H9 (cell line): Measurements from ENCODE around the gene PC. TPM values are rescaled to one million over a fixed set of nuclear protein-coding genes. Genes with fewer than 3 reads are reported as not detected.

Source experiments
- DNase-seq: peaks from one replicate; pipeline ENCODE4 v3.0.0-alpha.2; 2017
- H2AFZ ChIP-seq: one replicate; pipeline ENCODE4 v1.6.1; 2013; ENCODE audit warnings: mild to moderate bottlenecking, low read length, control low read depth, moderate library complexity
- H2AK5ac ChIP-seq: 2 replicates; pipeline ENCODE4 v1.6.1; 2013; ENCODE audit warnings: low read length, control low read depth, mixed read lengths; ENCODE audit not compliant: insufficient read length
- H2BK120ac ChIP-seq: one replicate; pipeline ENCODE4 v1.6.1; 2013; ENCODE audit warnings: low read depth, mild to moderate bottlenecking, low read length, control low read depth, inconsistent platforms; ENCODE audit not compliant: poor library complexity, severe bottlenecking
- H2BK12ac ChIP-seq: 2 replicates; pipeline ENCODE4 v1.6.1; 2013; ENCODE audit warnings: low read length, control low read depth, mixed read lengths, low read depth; ENCODE audit not compliant: insufficient read length
- H2BK15ac ChIP-seq: 2 replicates; pipeline ENCODE4 v1.6.1; 2013; ENCODE audit warnings: low read depth, low read length, control low read depth
- H2BK20ac ChIP-seq: one replicate; pipeline ENCODE4 v1.6.1; 2013; ENCODE audit warnings: low read depth, mild to moderate bottlenecking, low read length, control low read depth, inconsistent platforms; ENCODE audit not compliant: poor library complexity, severe bottlenecking
- H2BK5ac ChIP-seq: 2 replicates; pipeline ENCODE4 v1.6.1; 2013; ENCODE audit warnings: low read length, control low read depth, mixed read lengths; ENCODE audit not compliant: insufficient read length
- H3K14ac ChIP-seq: 2 replicates; pipeline ENCODE4 v1.6.1; 2013; ENCODE audit warnings: low read length, control low read depth; ENCODE audit not compliant: insufficient read depth
- H3K18ac ChIP-seq: 2 replicates; pipeline ENCODE4 v1.6.1; 2013; ENCODE audit warnings: low read depth, mild to moderate bottlenecking, mixed read lengths, low read length, control low read depth; ENCODE audit not compliant: insufficient read length
- H3K23ac ChIP-seq: 2 replicates; pipeline ENCODE4 v1.6.1; 2013; ENCODE audit warnings: low read length, control low read depth, mixed read lengths, low read depth; ENCODE audit not compliant: insufficient read length
- H3K23me2 ChIP-seq: 2 replicates; pipeline ENCODE4 v1.6.1; 2013; ENCODE audit warnings: low read depth, mild to moderate bottlenecking, mixed read lengths, low read length, control low read depth; ENCODE audit not compliant: insufficient read length, poor library complexity, severe bottlenecking
- H3K27ac ChIP-seq: 2 replicates; pipeline ENCODE4 v1.5.1; 2013; ENCODE audit warnings: low read length, control low read depth, mixed read lengths, low read depth; ENCODE audit not compliant: insufficient read length
- H3K27me3 ChIP-seq: 2 replicates; pipeline ENCODE4 v1.6.1; 2013; ENCODE audit warnings: low read length, control low read depth, inconsistent platforms; ENCODE audit not compliant: insufficient read depth
- H3K4ac ChIP-seq: 2 replicates; pipeline ENCODE4 v1.6.1; 2013; ENCODE audit warnings: low read depth, mild to moderate bottlenecking, control low read depth, inconsistent platforms, low read length, moderate library complexity
- H3K4me1 ChIP-seq: 2 replicates; pipeline ENCODE4 v1.6.1; 2013; ENCODE audit warnings: low read length, control low read depth, inconsistent platforms; ENCODE audit not compliant: insufficient read depth
- H3K4me2 ChIP-seq: 2 replicates; pipeline ENCODE4 v1.6.1; 2013; ENCODE audit warnings: low read length, control low read depth, mixed read lengths; ENCODE audit not compliant: insufficient read length, insufficient read depth
- H3K56ac ChIP-seq: 2 replicates; pipeline ENCODE4 v1.6.1; 2013; ENCODE audit warnings: low read depth, mild to moderate bottlenecking, mixed read lengths, low read length, control low read depth; ENCODE audit not compliant: insufficient read length
- H3K79me1 ChIP-seq: 2 replicates; pipeline ENCODE4 v1.6.1; 2013; ENCODE audit warnings: low read depth, mild to moderate bottlenecking, moderate library complexity, low read length, control low read depth, inconsistent platforms; ENCODE audit not compliant: insufficient read depth, poor library complexity, severe bottlenecking
- H3K79me2 ChIP-seq: 2 replicates; pipeline ENCODE4 v1.6.1; 2013; ENCODE audit warnings: low read length, control low read depth, inconsistent platforms; ENCODE audit not compliant: insufficient read depth
- H3K9ac ChIP-seq: 2 replicates; pipeline ENCODE4 v1.6.1; 2013; ENCODE audit warnings: low read length, control low read depth, mixed read lengths; ENCODE audit not compliant: insufficient read length; ENCODE audit errors: extremely low read depth
- H3K9me3 ChIP-seq: one replicate; pipeline ENCODE4 v1.6.1; 2013; ENCODE audit warnings: low read depth, low read length, inconsistent platforms; ENCODE audit not compliant: control insufficient read depth
- H3T11ph ChIP-seq: one replicate; pipeline ENCODE4 v1.6.1; 2013; ENCODE audit warnings: mild to moderate bottlenecking, low read length, control low read depth, inconsistent platforms
- H4K20me1 ChIP-seq: one replicate; pipeline ENCODE4 v1.6.1; 2013; ENCODE audit not compliant: control insufficient read depth, insufficient read length, insufficient read depth
- H4K5ac ChIP-seq: 2 replicates; pipeline ENCODE4 v1.6.1; 2013; ENCODE audit warnings: low read depth, mild to moderate bottlenecking, mixed read lengths, low read length, control low read depth; ENCODE audit not compliant: insufficient read length
- H4K8ac ChIP-seq: replicated peaks from 2 replicates; pipeline ENCODE4 v1.6.1; 2013; ENCODE audit warnings: low read length, control low read depth, mixed read lengths, low read depth; ENCODE audit not compliant: insufficient read length
- H4K91ac ChIP-seq: 2 replicates; pipeline ENCODE4 v1.6.1; 2013; ENCODE audit warnings: low read depth, mild to moderate bottlenecking, moderate library complexity, mixed read lengths, low read length, control low read depth; ENCODE audit not compliant: insufficient read length
- H3K27ac Mint-ChIP-seq, 3 experiments: 2 replicates in 2 of 3; 3 replicates in 1 of 3; pipeline ENCODE4 v1.8.0; 2020 to 2021; ENCODE audit warnings: mixed read lengths in 3 of 3, mild to moderate bottlenecking in 1 of 3, moderate library complexity in 1 of 3
- H3K27me3 Mint-ChIP-seq: 2 replicates; pipeline ENCODE4 v1.8.0; 2021; ENCODE audit warnings: low read depth, mild to moderate bottlenecking, moderate library complexity, mixed read lengths
- H3K36me3 Mint-ChIP-seq, 3 experiments: 2 replicates in 2 of 3; 3 replicates in 1 of 3; pipeline ENCODE4 v1.8.0; 2020 to 2021; ENCODE audit warnings: low read depth in 3 of 3, mixed read lengths in 3 of 3; ENCODE audit not compliant: insufficient read depth in 1 of 3
- H3K4me1 Mint-ChIP-seq, 2 experiments: 2 replicates each; pipeline ENCODE4 v1.8.0; 2020; ENCODE audit warnings: mixed read lengths in 2 of 2
- H3K4me3 Mint-ChIP-seq, 2 experiments: 2 replicates in 1 of 2; 3 replicates in 1 of 2; pipeline ENCODE4 v1.8.0; 2020 to 2021; ENCODE audit warnings: mild to moderate bottlenecking in 2 of 2, mixed read lengths in 2 of 2, moderate library complexity in 1 of 2
- H3K9me3 Mint-ChIP-seq, 2 experiments: 2 replicates in 1 of 2; 3 replicates in 1 of 2; pipeline ENCODE4 v1.8.0; 2020; ENCODE audit warnings: mild to moderate bottlenecking in 2 of 2, mixed read lengths in 2 of 2, moderate library complexity in 1 of 2
- CTCF ChIP-seq: fragments of 200-600 bp; sonication (generic); conservative IDR thresholded peaks from 3 replicates; pipeline ENCODE4 v1.8.0; 2021; ENCODE audit warnings: antibody characterized with exemption, mild to moderate bottlenecking
- WGBS: extraction: QIAGEN DNeasy Blood & Tissue Kit; methylation state at CpG from one replicate; pipeline ENCODE4 v1.1.7; 2013; ENCODE audit warnings: missing lambda C conversion rate, low lambda C conversion rate, mixed read lengths; ENCODE audit not compliant: insufficient read length; ENCODE audit errors: extremely low coverage; 5-methylcytosine and 5-hydroxymethylcytosine counted together
- total RNA-seq: library from RNA; stranded (reverse); gene quantifications from 2 replicates; pipeline ENCODE4 v1.2.1, GENCODE V29; 2021

PC gene
- total RNA-seq, 1 experiment from 2014 or later = 32.6 TPM

GRCh38 chr11:66870131-66870530 lies 88.1 kb downstream of the PC start:
- no peak overlapping the region for H2BK12ac ChIP-seq
- H3K79me2 ChIP-seq = no peaks in the 10 kb centered on the region
- no CpG with 5 or more reads among the region's 16 CpGs for WGBS
- Mint-ChIP-seq H3K27ac (no peak overlapping the region), H3K4me3 (no peak overlapping the region), H3K4me1 (peaks cover 11 to 22% of the 10 kb centered on the region in 2 experiments), H3K27me3 (no peaks in the 10 kb centered on the region), H3K9me3 (no peaks in the 10 kb centered on the region), H3K36me3 (peaks cover 0 to 11% (median 3%) of the 10 kb centered on the region in 3 experiments; a peak in 4 of 7 replicates)
- H2BK120ac ChIP-seq = no peak overlapping the region
- H3K9me3 ChIP-seq = no peaks in the 10 kb centered on the region
- H3K27me3 ChIP-seq = no peaks in the 10 kb centered on the region
- no peak overlapping the region for H2BK20ac ChIP-seq
- no peak overlapping the region for H3K14ac ChIP-seq
- no peak overlapping the region for H4K5ac ChIP-seq
- no peaks in the 10 kb centered on the region for H3K79me1 ChIP-seq
- H3K27ac ChIP-seq = no peak overlapping the region
- no peak overlapping the region for H3K4me2 ChIP-seq
- H4K8ac ChIP-seq = no peak overlapping the region
- no peak overlapping the region for H3K4ac ChIP-seq
- H3K18ac ChIP-seq = no peak overlapping the region
- H4K91ac ChIP-seq = no peak overlapping the region
- no peaks in the 10 kb centered on the region for H3K23me2 ChIP-seq
- H2AK5ac ChIP-seq = no peak overlapping the region
- no peak overlapping the region for H2AFZ ChIP-seq
- H3K56ac ChIP-seq = no peak overlapping the region
- H3K9ac ChIP-seq = no peak overlapping the region
- H3K4me1 ChIP-seq = no peaks in the 10 kb centered on the region
- no peak overlapping the region for H3K23ac ChIP-seq
- no peak for DNase-seq
- no peak overlapping the region for H3T11ph ChIP-seq
- H4K20me1 ChIP-seq = no peaks in the 10 kb centered on the region
- no peak overlapping the region for H2BK15ac ChIP-seq
- TF ChIP-seq CTCF = no peak
- H2BK5ac ChIP-seq = no peak overlapping the region
